ENCODE data around the gene SRGAP2C. TPM values are rescaled to one million over a fixed set of nuclear protein-coding genes. Genes with fewer than 3 reads are reported as not detected.
A peak's percentile ranks its signal among the peaks of the same experiment; 100 is the strongest.
"Not testable (repeated sequence)": the region's sequence is repeated elsewhere in the genome, so short reads cannot be mapped to it uniquely, and the experiment has no call there.

The SRGAP2C gene
- total RNA-seq, 3 donors from 2014 or later (not counting 1 experiment from before 2014, with no cell fraction given), result 12.0 to 24.0 (median 17.5) TPM

GRCh38 chr1:121344355-121344754 is 159.6 kb downstream of the SRGAP2C start:
- ATAC-seq; H3K27me3 Mint-ChIP-seq (ENCODE audit: low read depth in 2 of 2); H3K4me1 ChIP-seq (ENCODE audit: control insufficient read depth, insufficient read depth, low read length); H3K27me3 ChIP-seq (ENCODE audit: control insufficient read depth, insufficient read depth, low read length); H3K27ac Mint-ChIP-seq; H3K27ac ChIP-seq (ENCODE audit: low read length); H3K36me3 ChIP-seq (ENCODE audit: control insufficient read depth, insufficient read depth, low read length); H3K4me1 Mint-ChIP-seq; H3K36me3 Mint-ChIP-seq; H3K9me3 Mint-ChIP-seq; H3K9me3 ChIP-seq (ENCODE audit: control insufficient read depth, insufficient read depth, low read length); H3K4me3 ChIP-seq (ENCODE audit: low read length); intact Hi-C loops (cut with micrococcal nuclease); H3K4me3 Mint-ChIP-seq; DNase-seq: not testable (repeated sequence)
- WGBS (ENCODE audit: insufficient coverage), result no CpG with 5 or more reads among the region's 3 CpGs

GRCh38 chr1:121346654-121347053 is 161.9 kb downstream of the SRGAP2C start:
- H3K4me3 Mint-ChIP-seq; H3K4me1 Mint-ChIP-seq; H3K9me3 ChIP-seq (ENCODE audit: control insufficient read depth, insufficient read depth, low read length); ATAC-seq; H3K27ac ChIP-seq (ENCODE audit: low read length); H3K4me1 ChIP-seq (ENCODE audit: control insufficient read depth, insufficient read depth, low read length); H3K36me3 Mint-ChIP-seq; H3K27me3 ChIP-seq (ENCODE audit: control insufficient read depth, insufficient read depth, low read length); H3K4me3 ChIP-seq (ENCODE audit: low read length); H3K9me3 Mint-ChIP-seq; DNase-seq; intact Hi-C loops (cut with micrococcal nuclease); H3K27ac Mint-ChIP-seq; H3K36me3 ChIP-seq (ENCODE audit: control insufficient read depth, insufficient read depth, low read length); H3K27me3 Mint-ChIP-seq (ENCODE audit: low read depth in 2 of 2): not testable (repeated sequence)
- WGBS (ENCODE audit: insufficient coverage), result no CpG with 5 or more reads among the region's 3 CpGs

GRCh38 chr1:121347476-121347875 is 162.7 kb downstream of the SRGAP2C start:
- H3K36me3 Mint-ChIP-seq; H3K27me3 ChIP-seq (ENCODE audit: control insufficient read depth, insufficient read depth, low read length); H3K27me3 Mint-ChIP-seq (ENCODE audit: low read depth in 2 of 2); H3K27ac ChIP-seq (ENCODE audit: low read length); ATAC-seq; H3K4me3 Mint-ChIP-seq; H3K27ac Mint-ChIP-seq; H3K9me3 Mint-ChIP-seq; H3K9me3 ChIP-seq (ENCODE audit: control insufficient read depth, insufficient read depth, low read length); H3K36me3 ChIP-seq (ENCODE audit: control insufficient read depth, insufficient read depth, low read length); intact Hi-C loops (cut with micrococcal nuclease); DNase-seq; H3K4me1 Mint-ChIP-seq; H3K4me1 ChIP-seq (ENCODE audit: control insufficient read depth, insufficient read depth, low read length); H3K4me3 ChIP-seq (ENCODE audit: low read length): not testable (repeated sequence)
- 100% methylated on average over 1 of the region's 5 CpGs for WGBS (ENCODE audit: insufficient coverage)

- H3K4me1 ChIP-seq (ENCODE audit: control insufficient read depth, insufficient read depth, low read length); H3K27me3 Mint-ChIP-seq (ENCODE audit: low read depth in 2 of 2); H3K4me3 ChIP-seq (ENCODE audit: low read length); H3K4me1 Mint-ChIP-seq; H3K27me3 ChIP-seq (ENCODE audit: control insufficient read depth, insufficient read depth, low read length); H3K9me3 Mint-ChIP-seq; intact Hi-C loops (cut with micrococcal nuclease); ATAC-seq; DNase-seq; H3K36me3 Mint-ChIP-seq; H3K4me3 Mint-ChIP-seq; H3K27ac ChIP-seq (ENCODE audit: low read length); H3K27ac Mint-ChIP-seq; H3K36me3 ChIP-seq (ENCODE audit: control insufficient read depth, insufficient read depth, low read length); H3K9me3 ChIP-seq (ENCODE audit: control insufficient read depth, insufficient read depth, low read length): not testable (repeated sequence)
- no CpG with 5 or more reads among the region's 1 CpG for WGBS (ENCODE audit: insufficient coverage)
Observed at GRCh38 chr1:121348115-121348514, 163.3 kb downstream of the SRGAP2C start.

GRCh38 chr1:121349332-121349967 is 164.7 kb downstream of the SRGAP2C start:
- H3K27me3 Mint-ChIP-seq (ENCODE audit: low read depth in 2 of 2); H3K9me3 Mint-ChIP-seq; intact Hi-C loops (cut with micrococcal nuclease); H3K27ac ChIP-seq (ENCODE audit: low read length); H3K4me1 Mint-ChIP-seq; H3K9me3 ChIP-seq (ENCODE audit: control insufficient read depth, insufficient read depth, low read length); H3K27ac Mint-ChIP-seq; H3K4me3 ChIP-seq (ENCODE audit: low read length); H3K4me1 ChIP-seq (ENCODE audit: control insufficient read depth, insufficient read depth, low read length); H3K36me3 ChIP-seq (ENCODE audit: control insufficient read depth, insufficient read depth, low read length); H3K36me3 Mint-ChIP-seq; H3K27me3 ChIP-seq (ENCODE audit: control insufficient read depth, insufficient read depth, low read length); DNase-seq; H3K4me3 Mint-ChIP-seq: not testable (repeated sequence)
- no CpG with 5 or more reads among the region's 4 CpGs for WGBS (ENCODE audit: insufficient coverage)
- ATAC-seq, result peak in 2 of 3 donors; percentile 26 to 81

- H3K27ac ChIP-seq (ENCODE audit: low read length); H3K36me3 ChIP-seq (ENCODE audit: control insufficient read depth, insufficient read depth, low read length); H3K9me3 ChIP-seq (ENCODE audit: control insufficient read depth, insufficient read depth, low read length); H3K4me3 Mint-ChIP-seq; DNase-seq; H3K36me3 Mint-ChIP-seq; ATAC-seq; H3K4me3 ChIP-seq (ENCODE audit: low read length); H3K9me3 Mint-ChIP-seq; H3K27me3 Mint-ChIP-seq (ENCODE audit: low read depth in 2 of 2); H3K4me1 ChIP-seq (ENCODE audit: control insufficient read depth, insufficient read depth, low read length); intact Hi-C loops (cut with micrococcal nuclease); H3K4me1 Mint-ChIP-seq; H3K27ac Mint-ChIP-seq; H3K27me3 ChIP-seq (ENCODE audit: control insufficient read depth, insufficient read depth, low read length): not testable (repeated sequence)
- WGBS (ENCODE audit: insufficient coverage), result no CpG with 5 or more reads among the region's 5 CpGs
Observed at GRCh38 chr1:121355711-121356420, 171.1 kb downstream of the SRGAP2C start.

GRCh38 chr1:121356819-121357218 is 172.0 kb downstream of the SRGAP2C start:
- H3K27me3 Mint-ChIP-seq (ENCODE audit: low read depth in 2 of 2); H3K4me1 Mint-ChIP-seq: not testable (repeated sequence)
- WGBS (ENCODE audit: insufficient coverage), result no CpG with 5 or more reads among the region's 2 CpGs

GRCh38 chr1:121360531-121360930 is 175.8 kb downstream of the SRGAP2C start:
- H3K9me3 ChIP-seq (ENCODE audit: control insufficient read depth, insufficient read depth, low read length); intact Hi-C loops (cut with micrococcal nuclease); H3K4me3 ChIP-seq (ENCODE audit: low read length); H3K4me3 Mint-ChIP-seq; ATAC-seq; H3K4me1 Mint-ChIP-seq; H3K4me1 ChIP-seq (ENCODE audit: control insufficient read depth, insufficient read depth, low read length); H3K27ac Mint-ChIP-seq; H3K27me3 Mint-ChIP-seq (ENCODE audit: low read depth in 2 of 2); H3K9me3 Mint-ChIP-seq; H3K36me3 Mint-ChIP-seq; DNase-seq; H3K36me3 ChIP-seq (ENCODE audit: control insufficient read depth, insufficient read depth, low read length); H3K27ac ChIP-seq (ENCODE audit: low read length); H3K27me3 ChIP-seq (ENCODE audit: control insufficient read depth, insufficient read depth, low read length): not testable (repeated sequence)
- WGBS (ENCODE audit: insufficient coverage), result no CpG with 5 or more reads among the region's 1 CpG

More at GRCh38 chr1:121356819-121357218, 172.0 kb downstream of the SRGAP2C start:
- DNase-seq; H3K9me3 ChIP-seq (ENCODE audit: control insufficient read depth, insufficient read depth, low read length); H3K4me3 Mint-ChIP-seq; H3K36me3 ChIP-seq (ENCODE audit: control insufficient read depth, insufficient read depth, low read length); H3K27ac Mint-ChIP-seq; H3K4me3 ChIP-seq (ENCODE audit: low read length); H3K27ac ChIP-seq (ENCODE audit: low read length); H3K36me3 Mint-ChIP-seq; H3K9me3 Mint-ChIP-seq; H3K4me1 ChIP-seq (ENCODE audit: control insufficient read depth, insufficient read depth, low read length); intact Hi-C loops (cut with micrococcal nuclease); ATAC-seq; H3K27me3 ChIP-seq (ENCODE audit: control insufficient read depth, insufficient read depth, low read length): not testable (repeated sequence)
